Dendritic cell treated with granulocyte-macrophage colony-stimulating factor and Interleukin-4, amounts not matched to agents 40 ng/mL and 50 ng/mL, for 4 days (primary cell): Measurements from ENCODE around the gene ZNF582.
"Not testable (repeated sequence)": the region's sequence is repeated elsewhere in the genome, so short reads cannot be mapped to it uniquely, and the experiment has no call there.

Source experiments
- H3K27ac Mint-ChIP-seq: one replicate; pipeline ENCODE4 v1.8.0; 2022; ENCODE audit warnings: mild to moderate bottlenecking, mixed read lengths
- H3K27me3 Mint-ChIP-seq: one replicate; pipeline ENCODE4 v1.8.0; 2022; ENCODE audit warnings: mild to moderate bottlenecking, mixed read lengths
- H3K36me3 Mint-ChIP-seq: one replicate; pipeline ENCODE4 v1.8.0; 2022; ENCODE audit warnings: low read depth, mixed read lengths
- H3K4me1 Mint-ChIP-seq: one replicate; pipeline ENCODE4 v1.8.0; 2022; ENCODE audit warnings: low read depth, mixed read lengths
- H3K4me3 Mint-ChIP-seq: one replicate; pipeline ENCODE4 v1.8.0; 2022; ENCODE audit warnings: mild to moderate bottlenecking, moderate library complexity, mixed read lengths
- H3K9me3 Mint-ChIP-seq: one replicate; pipeline ENCODE4 v1.8.0; 2022; ENCODE audit warnings: mixed read lengths
- intact Hi-C: fragments of 100-400 bp; cut with micrococcal nuclease; formaldehyde crosslinking; loops from one replicate; pipeline ENCODE4 v1.15.0; 2022

The ZNF582 gene

GRCh38 chr19:56335371-56335770 lies 58.0 kb downstream of the ZNF582 start:
- H3K27me3 Mint-ChIP-seq, intact Hi-C loops, H3K9me3 Mint-ChIP-seq, H3K36me3 Mint-ChIP-seq, H3K27ac Mint-ChIP-seq, H3K4me3 Mint-ChIP-seq, H3K4me1 Mint-ChIP-seq: not testable (repeated sequence)

- intact Hi-C loops, result loop anchor here (1.0 kb wide), 3 partner anchors 18 to 80 kb away; no protein-coding TSS in a partner anchor
- Mint-ChIP-seq H3K27ac (no peak overlapping the region), H3K4me1 (no peaks in the 10 kb centered on the region), H3K27me3 (no peaks in the 10 kb centered on the region), H3K9me3 (no peaks in the 10 kb centered on the region), H3K36me3 (no peaks in the 10 kb centered on the region), H3K4me3 (no peak overlapping the region)
Observed at GRCh38 chr19:56333506-56333905, 59.8 kb downstream of the ZNF582 start.
